Ascending aorta (tissue), 2 donors: ENCODE results near the gene C1QTNF5. TPM values are rescaled to one million over a fixed set of nuclear protein-coding genes. Genes with fewer than 3 reads are reported as not detected.

Experiments
- DNase-seq, 2 donors: peaks; one replicate each; pipeline ENCODE4 v3.0.0-alpha.2; 2019; ENCODE audit warnings: low spot score in 2 of 2
- H3K27ac ChIP-seq, 2 donors: fragments of 200-600 bp; sonication (generic); one replicate each; pipeline ENCODE4 v1.5.1; 2016 to 2017; ENCODE audit warnings: mild to moderate bottlenecking in 1 of 2
- H3K27me3 ChIP-seq: fragments of 200-600 bp; sonication (generic); one replicate; pipeline ENCODE4 v1.5.1; 2017
- H3K36me3 ChIP-seq, 2 donors: fragments of 200-600 bp; sonication (generic); one replicate each; pipeline ENCODE4 v1.5.1; 2016
- H3K4me1 ChIP-seq, 2 donors: fragments of 200-600 bp; sonication (generic); one replicate each; pipeline ENCODE4 v1.5.1; 2016 to 2017; ENCODE audit warnings: mild to moderate bottlenecking in 1 of 2
- H3K4me3 ChIP-seq, 2 donors: fragments of 200-600 bp; sonication (generic); one replicate each; pipeline ENCODE4 v1.5.1; 2016 to 2017; ENCODE audit warnings: mild to moderate bottlenecking in 1 of 2
- H3K9me3 ChIP-seq, 2 donors: fragments of 200-600 bp; sonication (generic); one replicate each; pipeline ENCODE4 v1.5.1; 2016
- intact Hi-C: fragments of 100-400 bp; cut with DNase I; formaldehyde crosslinking; loops from one replicate; pipeline ENCODE4 v1.15.1; 2023
- total RNA-seq: library from RNA; depleted of rRNA; stranded (reverse); fragments of >200 nt; gene quantifications from one replicate; pipeline ENCODE4 v1.1.0, GENCODE V29; 2016
- TF ChIP-seq, protein P1 (sequence below), 3 experiments: fragments of 200-600 bp in 2 of 3; fragments of 450-650 bp in 1 of 3; sonication (generic) in 2 of 3; IDR thresholded peaks; one replicate each; pipeline ENCODE4 v1.5.1; 2016 to 2019; ENCODE audit warnings: antibody characterized with exemption in 3 of 3, mild to moderate bottlenecking in 1 of 3, moderate library complexity in 1 of 3

The C1QTNF5 gene
- total RNA-seq, 1 donor from 2014 or later: 95.8 TPM

DNA sequence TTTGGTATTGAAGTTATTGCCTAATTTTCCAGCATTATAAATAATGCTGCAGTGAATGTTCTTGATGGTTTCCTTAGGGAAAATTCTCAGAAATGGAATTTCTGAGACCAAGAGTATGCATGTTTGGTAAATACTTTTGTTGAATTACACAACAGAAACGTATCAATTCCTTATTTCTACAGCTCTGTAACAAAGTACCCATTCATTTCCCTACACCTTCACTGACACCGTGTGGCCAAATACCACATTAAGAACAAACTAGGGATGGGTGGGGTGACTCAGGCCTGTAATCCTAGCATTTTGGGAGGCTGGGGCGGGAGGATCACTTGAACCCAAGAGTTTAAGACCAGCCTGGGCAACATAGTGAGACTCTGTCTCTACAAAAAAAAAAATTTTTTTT lies 45.5 kb downstream of the C1QTNF5 start:
- H3K27ac ChIP-seq: no peak overlapping the region
- peaks cover 0 to 5% of the 10 kb centered on the region in 2 donors for H3K9me3 ChIP-seq
- intact Hi-C loops: no loop called here
- H3K36me3 ChIP-seq: peaks cover 20 to 46% of the 10 kb centered on the region in 2 donors
- H3K4me3 ChIP-seq: no peak overlapping the region
- H3K27me3 ChIP-seq: no peaks in the 10 kb centered on the region
- DNase-seq: no peak
- no peaks in the 10 kb centered on the region for H3K4me1 ChIP-seq
- TF ChIP-seq, protein P1, sequence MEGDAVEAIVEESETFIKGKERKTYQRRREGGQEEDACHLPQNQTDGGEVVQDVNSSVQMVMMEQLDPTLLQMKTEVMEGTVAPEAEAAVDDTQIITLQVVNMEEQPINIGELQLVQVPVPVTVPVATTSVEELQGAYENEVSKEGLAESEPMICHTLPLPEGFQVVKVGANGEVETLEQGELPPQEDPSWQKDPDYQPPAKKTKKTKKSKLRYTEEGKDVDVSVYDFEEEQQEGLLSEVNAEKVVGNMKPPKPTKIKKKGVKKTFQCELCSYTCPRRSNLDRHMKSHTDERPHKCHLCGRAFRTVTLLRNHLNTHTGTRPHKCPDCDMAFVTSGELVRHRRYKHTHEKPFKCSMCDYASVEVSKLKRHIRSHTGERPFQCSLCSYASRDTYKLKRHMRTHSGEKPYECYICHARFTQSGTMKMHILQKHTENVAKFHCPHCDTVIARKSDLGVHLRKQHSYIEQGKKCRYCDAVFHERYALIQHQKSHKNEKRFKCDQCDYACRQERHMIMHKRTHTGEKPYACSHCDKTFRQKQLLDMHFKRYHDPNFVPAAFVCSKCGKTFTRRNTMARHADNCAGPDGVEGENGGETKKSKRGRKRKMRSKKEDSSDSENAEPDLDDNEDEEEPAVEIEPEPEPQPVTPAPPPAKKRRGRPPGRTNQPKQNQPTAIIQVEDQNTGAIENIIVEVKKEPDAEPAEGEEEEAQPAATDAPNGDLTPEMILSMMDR (IDR thresholded peaks at IDR 0.05): no peak

DNA sequence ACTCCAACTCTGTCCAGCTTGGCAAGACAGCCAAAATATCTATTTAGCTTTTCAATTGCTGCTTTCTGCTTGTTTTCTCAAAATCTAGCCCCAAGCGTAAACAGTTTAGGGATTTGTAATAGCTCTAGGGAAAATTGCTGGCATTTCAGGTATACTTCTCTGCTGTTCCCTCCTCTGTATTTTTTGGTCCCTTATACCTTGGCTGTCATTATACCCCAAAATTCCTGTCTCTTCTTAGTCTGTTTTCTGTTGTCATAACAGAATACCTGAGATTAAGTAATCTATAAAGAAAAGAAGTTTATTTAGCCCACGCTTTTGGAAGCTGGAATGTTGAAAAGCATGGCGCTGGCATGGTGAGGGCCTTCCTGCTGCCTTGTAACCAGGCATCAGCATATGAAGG lies 47.2 kb downstream of the C1QTNF5 start:
- no peak overlapping the region for H3K4me3 ChIP-seq
- intact Hi-C loops: no loop called here
- H3K36me3 ChIP-seq: peaks cover 15 to 33% of the 10 kb centered on the region in 2 donors
- no peaks in the 10 kb centered on the region for H3K4me1 ChIP-seq
- H3K9me3 ChIP-seq: peaks cover 0 to 5% of the 10 kb centered on the region in 2 donors
- no peaks in the 10 kb centered on the region for H3K27me3 ChIP-seq
- no peak for DNase-seq
- H3K27ac ChIP-seq: no peak overlapping the region
- TF ChIP-seq, protein P1 (IDR thresholded peaks at IDR 0.05): no peak

DNA sequence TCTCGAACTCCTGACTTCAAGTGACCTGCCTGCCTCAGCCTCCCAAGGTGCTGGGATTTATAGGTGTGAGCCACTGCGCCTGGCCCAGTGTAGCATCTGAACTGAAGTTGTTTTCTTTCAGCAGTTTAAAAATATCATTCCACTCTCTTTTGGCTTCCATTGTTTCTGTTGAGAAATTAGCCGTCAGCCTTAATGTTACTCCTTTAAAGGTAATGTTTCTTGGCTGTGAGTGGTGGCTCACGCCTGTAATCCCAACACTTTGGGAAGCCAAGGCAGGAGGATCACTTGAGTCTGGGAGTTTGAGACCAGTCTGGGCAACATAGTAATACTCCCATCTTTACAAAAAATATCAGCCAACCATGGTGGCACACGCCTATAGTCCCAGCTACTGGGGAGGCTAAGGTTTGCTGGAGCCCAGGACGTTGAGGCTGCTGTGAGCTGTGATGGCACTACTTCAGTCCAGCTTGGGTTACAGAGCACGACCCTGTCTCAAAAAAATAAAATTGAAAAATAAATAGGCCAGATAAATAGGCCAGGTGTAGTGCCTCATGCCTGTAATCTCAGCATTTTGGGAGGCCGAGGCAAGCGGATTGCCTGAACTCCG lies 49.7 kb downstream of the C1QTNF5 start:
- peaks cover 17 to 28% of the 10 kb centered on the region in 2 donors for H3K36me3 ChIP-seq
- H3K27ac ChIP-seq: no peak overlapping the region
- intact Hi-C loops: no loop called here
- H3K4me3 ChIP-seq: no peak overlapping the region
- TF ChIP-seq, protein P1 (IDR thresholded peaks at IDR 0.05): no peak
- H3K9me3 ChIP-seq: peaks cover 0 to 5% of the 10 kb centered on the region in 2 donors
- no peaks in the 10 kb centered on the region for H3K4me1 ChIP-seq
- DNase-seq: no peak
- H3K27me3 ChIP-seq: no peaks in the 10 kb centered on the region

Other genes with a start within 250 kb of the C1QTNF5 start
- 61.9 TPM for gene DPAGT1, start 239.0 kb downstream of the C1QTNF5 start, total RNA-seq
- gene C2CD2L, start 233.5 kb downstream of the C1QTNF5 start, total RNA-seq: 16.7 TPM
- 36.5 TPM for gene HINFP, start 219.3 kb downstream of the C1QTNF5 start, total RNA-seq
- not detected for gene ABCG4, start 191.8 kb downstream of the C1QTNF5 start, total RNA-seq
- gene NLRX1, start 172.2 kb downstream of the C1QTNF5 start, total RNA-seq: 35.9 TPM
- not detected for gene NHERF4, start 155.4 kb downstream of the C1QTNF5 start, total RNA-seq
- gene CBL, start 134.5 kb downstream of the C1QTNF5 start, total RNA-seq: 21.6 TPM
- 2,975 TPM for gene MCAM, start 23.8 kb downstream of the C1QTNF5 start, total RNA-seq
- 16.8 TPM for gene RNF26, start 6.4 kb downstream of the C1QTNF5 start, total RNA-seq
- not detected for gene MFRP, start 5.8 kb upstream of the C1QTNF5 start, total RNA-seq
- gene USP2, start 40.8 kb upstream of the C1QTNF5 start, total RNA-seq: not detected
- 3.5 TPM for gene THY1, start 82.3 kb upstream of the C1QTNF5 start, total RNA-seq